Panc1 (cell line): ENCODE data around the gene PSTK.

Source experiments
- CTCF ChIP-seq: fragments of 450-650 bp; IDR thresholded peaks from 2 replicates; pipeline ENCODE4 v1.5.1; 2017; ENCODE audit warnings: mild to moderate bottlenecking
- POLR2AphosphoS5 ChIP-seq: IDR thresholded peaks from 2 replicates; pipeline ENCODE4 v1.6.1; 2012; ENCODE audit warnings: mild to moderate bottlenecking, low read depth, low read length, moderate library complexity
- SIN3A ChIP-seq: IDR thresholded peaks from 2 replicates; pipeline ENCODE4 v1.6.1; 2012; ENCODE audit warnings: low read depth, mild to moderate bottlenecking, low read length, moderate library complexity, borderline replicate concordance; ENCODE audit not compliant: insufficient read depth
- TF ChIP-seq, protein P1 (sequence below), 2 experiments: IDR thresholded peaks; 2 replicates each; pipeline ENCODE4 v1.6.1; 2011 to 2012; ENCODE audit warnings: low read depth in 2 of 2, control low read depth in 1 of 2, low read length in 1 of 2, mild to moderate bottlenecking in 1 of 2, moderate library complexity in 1 of 2; ENCODE audit not compliant: insufficient read depth in 1 of 2

DNA sequence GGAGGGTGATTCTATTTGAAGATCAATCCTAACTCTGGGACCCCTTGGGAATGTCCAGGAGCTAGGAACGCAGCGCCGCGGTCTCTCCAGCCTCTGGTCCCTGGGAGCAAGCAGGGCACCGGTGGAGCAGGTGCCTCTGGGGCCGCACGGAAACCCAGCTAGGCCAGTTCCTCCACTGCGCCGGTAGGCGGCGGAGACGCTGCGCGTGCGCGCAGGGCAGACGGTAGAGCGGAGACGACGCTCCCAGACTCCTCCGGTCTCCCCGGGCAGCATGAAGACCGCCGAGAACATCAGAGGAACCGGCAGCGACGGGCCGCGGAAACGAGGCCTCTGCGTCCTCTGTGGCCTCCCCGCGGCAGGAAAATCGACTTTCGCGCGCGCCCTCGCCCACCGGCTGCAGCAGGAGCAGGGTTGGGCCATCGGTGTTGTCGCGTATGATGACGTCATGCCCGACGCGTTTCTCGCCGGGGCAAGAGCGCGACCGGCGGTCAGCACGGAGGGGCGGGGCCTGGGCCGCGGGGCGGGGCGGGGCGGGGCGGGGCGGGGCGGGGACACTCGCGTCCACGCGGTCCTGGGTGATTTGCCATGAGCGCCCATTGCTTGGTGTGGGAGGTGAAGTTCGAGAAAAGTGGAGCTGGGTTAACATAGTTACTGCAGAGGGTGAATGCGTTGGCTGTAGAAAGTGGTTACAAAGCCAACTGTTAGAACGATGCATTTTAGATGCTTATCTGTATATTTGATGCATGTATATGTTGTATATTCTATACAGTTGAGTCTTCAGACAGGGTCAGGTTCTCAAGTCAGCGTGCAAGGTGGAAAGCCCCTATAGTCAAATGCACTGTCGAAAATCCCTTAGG lies at the start of gene PSTK:
- TF ChIP-seq CTCF, result peak; percentile 96
- TF ChIP-seq POLR2AphosphoS5, result peak; percentile 85
- TF ChIP-seq, protein P1, sequence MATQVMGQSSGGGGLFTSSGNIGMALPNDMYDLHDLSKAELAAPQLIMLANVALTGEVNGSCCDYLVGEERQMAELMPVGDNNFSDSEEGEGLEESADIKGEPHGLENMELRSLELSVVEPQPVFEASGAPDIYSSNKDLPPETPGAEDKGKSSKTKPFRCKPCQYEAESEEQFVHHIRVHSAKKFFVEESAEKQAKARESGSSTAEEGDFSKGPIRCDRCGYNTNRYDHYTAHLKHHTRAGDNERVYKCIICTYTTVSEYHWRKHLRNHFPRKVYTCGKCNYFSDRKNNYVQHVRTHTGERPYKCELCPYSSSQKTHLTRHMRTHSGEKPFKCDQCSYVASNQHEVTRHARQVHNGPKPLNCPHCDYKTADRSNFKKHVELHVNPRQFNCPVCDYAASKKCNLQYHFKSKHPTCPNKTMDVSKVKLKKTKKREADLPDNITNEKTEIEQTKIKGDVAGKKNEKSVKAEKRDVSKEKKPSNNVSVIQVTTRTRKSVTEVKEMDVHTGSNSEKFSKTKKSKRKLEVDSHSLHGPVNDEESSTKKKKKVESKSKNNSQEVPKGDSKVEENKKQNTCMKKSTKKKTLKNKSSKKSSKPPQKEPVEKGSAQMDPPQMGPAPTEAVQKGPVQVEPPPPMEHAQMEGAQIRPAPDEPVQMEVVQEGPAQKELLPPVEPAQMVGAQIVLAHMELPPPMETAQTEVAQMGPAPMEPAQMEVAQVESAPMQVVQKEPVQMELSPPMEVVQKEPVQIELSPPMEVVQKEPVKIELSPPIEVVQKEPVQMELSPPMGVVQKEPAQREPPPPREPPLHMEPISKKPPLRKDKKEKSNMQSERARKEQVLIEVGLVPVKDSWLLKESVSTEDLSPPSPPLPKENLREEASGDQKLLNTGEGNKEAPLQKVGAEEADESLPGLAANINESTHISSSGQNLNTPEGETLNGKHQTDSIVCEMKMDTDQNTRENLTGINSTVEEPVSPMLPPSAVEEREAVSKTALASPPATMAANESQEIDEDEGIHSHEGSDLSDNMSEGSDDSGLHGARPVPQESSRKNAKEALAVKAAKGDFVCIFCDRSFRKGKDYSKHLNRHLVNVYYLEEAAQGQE (IDR thresholded peaks at IDR 0.05; ENCODE audit: insufficient read depth in 1 of 2, low read depth in 2 of 2, low read length in 1 of 2), result peak in 1 of 2 experiments; percentile 38; a peak in 1 of 4 replicates
- TF ChIP-seq SIN3A, result peak; percentile 82; the same call in 1 of the 2 replicates
